ENCODE data around the gene MROH2A.

MROH2A gene

DNA sequence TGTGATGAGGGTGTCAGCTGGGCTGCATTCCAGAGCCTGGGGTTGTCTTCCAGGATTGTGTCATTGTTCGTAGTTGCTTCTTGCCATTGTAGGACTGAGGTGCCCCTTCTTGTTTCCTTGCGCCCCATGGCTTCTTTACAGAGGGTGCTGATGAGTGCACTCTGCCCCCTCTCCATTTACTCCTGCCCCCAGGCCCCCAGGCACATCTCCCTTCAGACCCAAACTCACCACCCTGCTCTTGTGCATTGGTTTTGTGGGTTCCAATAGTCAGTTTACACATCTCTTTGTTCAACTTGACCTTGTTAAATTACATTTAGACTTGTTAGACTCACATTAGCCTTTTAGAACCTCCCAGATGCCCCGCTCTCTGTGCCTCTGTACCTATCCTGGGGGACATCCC is 43.1 kb downstream of the MROH2A start:
- DNase-seq = no peak

DNA sequence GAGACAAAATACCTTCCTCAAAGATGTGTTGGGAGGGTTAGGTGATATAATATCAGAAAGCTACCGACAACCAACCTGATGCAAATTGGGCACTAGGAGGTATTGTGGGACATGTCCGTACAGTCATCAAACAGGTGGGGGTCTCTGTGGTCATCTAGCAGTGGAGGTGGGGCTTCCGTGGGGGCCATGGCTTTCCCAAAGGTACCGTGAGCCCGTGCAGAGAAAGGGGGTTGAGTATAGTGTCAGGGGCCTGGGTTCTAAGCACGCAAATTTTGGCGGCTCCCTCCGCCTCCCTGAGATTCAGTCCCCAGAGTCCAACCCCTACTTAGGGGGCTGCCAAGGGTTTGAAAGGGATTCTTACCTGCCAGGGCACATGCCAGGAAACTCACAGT is 43.6 kb downstream of the MROH2A start:
- DNase-seq = no peak

DNA sequence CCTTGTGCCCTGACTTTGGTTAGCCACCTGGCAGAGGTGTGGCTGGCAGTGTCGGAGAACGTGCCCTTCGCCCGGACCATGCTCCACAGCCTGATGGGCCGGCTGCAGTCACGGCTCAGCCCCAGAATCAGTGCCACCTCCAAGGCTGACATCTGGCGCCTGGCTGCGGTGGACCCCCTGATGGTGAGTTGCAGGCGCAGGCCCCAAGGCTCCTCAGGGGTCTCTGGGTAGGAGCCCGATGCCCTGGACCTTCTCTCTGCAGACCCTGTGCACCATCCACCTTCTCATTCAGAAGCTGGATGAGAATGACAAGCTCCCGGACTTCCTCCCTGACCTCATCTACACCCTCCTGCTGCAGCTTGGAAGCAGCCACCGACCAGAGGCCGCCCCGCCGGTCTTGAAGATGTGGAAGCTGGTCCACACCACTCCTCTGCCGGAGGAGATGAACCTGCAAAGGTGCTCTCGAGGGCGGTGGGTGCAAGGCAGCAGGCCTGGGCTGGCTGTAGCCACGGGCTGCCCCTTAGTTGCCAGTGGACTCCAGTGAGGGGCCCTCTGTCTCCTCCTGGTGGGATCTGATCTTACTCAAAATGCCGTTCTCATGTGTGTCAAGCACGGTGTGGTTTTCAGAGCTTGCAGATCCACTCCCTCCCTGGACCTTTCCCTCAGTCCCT is 44.1 kb downstream of the MROH2A start:
- no peak for DNase-seq

DNA sequence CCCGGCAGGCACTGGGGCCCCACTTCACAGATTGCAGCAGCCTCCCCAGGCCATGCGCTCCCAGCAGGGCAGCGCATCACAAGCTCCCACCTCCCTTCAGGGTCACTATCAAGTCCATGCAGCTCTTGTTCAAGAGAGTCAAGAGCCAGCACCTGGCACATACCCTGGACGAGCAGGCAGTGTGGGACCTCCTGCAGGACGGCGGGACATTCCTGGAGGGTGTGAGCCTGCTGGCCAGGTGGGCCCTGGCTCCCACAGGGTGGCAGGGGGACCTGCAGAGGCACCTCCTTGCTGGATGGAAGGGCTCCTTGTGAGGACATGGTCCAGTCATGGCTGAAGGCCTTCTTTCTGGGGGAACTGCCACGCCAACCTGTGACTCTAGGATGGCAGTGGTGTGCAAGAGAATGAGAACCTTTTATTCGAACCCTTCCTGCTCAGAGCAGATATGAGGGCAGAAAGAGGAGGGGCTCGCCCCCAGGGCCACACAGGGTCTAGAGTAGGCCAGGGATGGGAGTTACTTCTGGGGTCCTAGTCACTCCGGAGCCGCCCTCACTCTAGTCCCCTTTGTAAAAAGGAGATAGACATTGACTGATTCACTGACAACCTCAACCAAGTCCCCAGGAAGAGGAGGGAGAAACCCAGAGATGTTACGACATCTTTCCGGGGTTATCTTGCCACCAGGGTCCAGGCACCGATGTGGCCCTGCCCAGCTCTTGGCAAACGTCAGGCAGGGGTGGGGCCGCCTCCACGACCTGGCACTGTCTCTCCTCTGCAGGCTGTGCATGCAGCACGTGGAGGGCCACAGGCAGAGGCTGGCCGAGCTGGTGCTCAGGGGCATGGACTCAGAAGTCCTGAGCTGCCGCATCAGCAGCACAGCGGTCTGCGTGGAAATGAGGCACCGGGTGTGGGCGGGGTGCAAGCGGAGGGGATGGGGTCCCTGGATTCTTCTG is 44.9 kb downstream of the MROH2A start:
- no peak for DNase-seq

DNA sequence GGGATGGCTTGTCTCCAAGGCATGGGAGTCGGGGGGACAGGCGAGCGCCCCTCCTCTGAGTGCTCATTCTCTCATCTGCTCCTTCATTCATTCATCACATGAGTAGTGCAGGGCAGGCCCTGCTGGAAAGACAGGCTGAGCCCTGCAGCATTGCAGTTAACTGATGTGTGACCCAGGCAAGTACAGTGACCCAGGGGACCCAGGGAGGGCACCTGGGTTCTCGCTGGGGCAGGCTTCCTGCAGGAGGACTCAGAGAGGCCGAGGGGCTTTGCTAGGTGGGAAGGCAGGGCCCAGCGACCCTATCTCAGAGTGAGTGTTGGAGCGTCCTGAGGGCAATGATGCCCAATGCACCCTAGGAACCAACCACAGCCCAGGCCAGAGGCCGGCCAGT is 45.6 kb downstream of the MROH2A start:
- no peak for DNase-seq

DNA sequence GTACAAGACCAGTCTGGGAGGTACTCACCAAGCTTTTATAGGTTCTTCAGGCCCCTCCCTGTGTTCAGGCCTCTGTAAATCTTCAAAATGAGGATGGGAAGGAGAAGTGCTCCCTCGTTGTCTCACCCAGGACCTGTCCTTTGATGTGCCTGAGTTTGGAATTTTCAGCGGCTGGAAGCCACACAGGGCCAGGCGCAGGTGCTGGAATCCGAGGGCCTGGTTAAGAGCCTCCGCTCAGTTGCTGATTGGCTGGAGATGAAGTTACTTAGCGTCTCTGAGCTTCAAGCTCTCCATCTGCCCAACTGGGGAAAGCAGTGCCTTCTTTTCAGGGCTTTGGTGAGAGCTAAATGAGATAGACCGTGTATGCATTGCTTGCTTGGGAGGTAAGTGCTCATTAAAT is 46.2 kb downstream of the MROH2A start:
- DNase-seq = no peak

DNA sequence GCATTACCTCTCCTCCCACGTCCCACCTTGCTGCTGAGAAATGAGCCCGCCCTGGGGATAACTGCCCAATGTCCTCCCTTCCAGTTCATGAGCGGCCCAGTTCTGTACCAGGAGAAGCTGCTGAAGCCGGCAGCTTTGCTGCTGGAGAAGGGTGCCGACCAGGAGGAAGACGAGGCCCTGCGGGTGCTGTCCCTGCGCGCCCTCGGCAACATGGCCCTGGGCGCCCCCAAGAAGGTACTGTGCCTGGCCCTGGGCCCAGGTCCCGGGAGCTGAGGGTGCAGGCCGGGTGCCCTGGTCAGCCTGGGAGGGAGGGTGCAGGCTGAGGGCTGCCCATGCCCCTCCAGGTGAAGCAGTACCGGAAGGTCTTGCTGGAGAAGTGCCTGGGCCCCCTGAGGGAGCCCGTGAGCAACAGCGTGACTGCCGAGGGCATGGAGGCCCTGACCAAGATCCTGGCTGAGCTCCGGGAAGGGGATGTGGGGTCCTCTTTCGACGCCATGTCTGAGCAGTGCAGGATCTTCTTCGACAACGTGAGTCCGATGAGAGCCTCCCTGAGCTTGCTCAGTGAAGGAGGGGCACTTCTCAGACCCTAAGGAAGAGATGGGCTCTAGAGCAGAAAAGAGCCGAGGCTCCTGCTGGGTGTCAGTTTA is 50.5 kb downstream of the MROH2A start:
- no peak for DNase-seq

DNA sequence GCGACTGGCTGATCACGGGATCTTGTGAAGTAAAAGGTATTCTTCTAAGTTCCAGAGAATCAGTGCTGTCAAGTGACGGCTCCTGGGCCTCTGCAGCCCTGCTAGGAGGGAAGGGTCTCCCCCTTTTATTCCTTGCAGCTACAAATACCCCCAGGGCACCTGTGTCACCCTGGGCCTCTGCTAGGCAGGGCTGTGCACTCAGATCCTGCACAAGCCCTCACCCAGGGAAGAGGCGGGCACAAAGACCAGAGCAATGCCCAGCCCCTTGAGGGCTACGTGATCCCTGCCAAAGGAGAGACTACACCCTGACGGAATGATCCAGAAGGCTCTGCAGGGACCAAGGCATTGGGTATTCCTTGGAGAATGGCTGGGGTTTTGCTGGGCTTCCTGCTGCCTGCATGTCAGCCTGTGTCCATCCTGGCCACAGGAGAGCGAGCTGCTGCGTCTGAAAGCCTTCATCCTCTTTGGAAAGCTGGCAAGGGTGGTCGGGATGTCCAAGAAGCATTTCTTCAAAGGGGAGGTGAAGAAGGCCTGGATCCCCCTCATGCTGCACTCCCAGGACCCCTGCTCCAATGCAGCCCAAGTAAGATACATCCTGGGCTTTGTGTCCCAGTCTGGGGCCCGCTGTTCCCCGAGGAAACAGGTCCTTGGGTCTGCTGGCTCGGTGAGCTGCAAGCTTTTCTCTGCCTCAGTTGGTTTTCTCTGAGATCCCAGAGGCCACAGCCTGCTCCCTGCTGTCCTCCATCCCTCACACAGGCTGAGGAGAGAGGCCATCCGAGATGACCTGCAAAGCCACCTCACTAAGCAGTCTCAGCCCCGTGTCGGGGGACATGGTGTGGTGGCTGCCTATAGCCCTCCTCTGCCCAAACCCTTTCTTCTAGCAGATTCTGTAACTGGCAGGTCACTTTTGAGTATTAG is 51.3 kb downstream of the MROH2A start:
- DNase-seq = no peak

DNA sequence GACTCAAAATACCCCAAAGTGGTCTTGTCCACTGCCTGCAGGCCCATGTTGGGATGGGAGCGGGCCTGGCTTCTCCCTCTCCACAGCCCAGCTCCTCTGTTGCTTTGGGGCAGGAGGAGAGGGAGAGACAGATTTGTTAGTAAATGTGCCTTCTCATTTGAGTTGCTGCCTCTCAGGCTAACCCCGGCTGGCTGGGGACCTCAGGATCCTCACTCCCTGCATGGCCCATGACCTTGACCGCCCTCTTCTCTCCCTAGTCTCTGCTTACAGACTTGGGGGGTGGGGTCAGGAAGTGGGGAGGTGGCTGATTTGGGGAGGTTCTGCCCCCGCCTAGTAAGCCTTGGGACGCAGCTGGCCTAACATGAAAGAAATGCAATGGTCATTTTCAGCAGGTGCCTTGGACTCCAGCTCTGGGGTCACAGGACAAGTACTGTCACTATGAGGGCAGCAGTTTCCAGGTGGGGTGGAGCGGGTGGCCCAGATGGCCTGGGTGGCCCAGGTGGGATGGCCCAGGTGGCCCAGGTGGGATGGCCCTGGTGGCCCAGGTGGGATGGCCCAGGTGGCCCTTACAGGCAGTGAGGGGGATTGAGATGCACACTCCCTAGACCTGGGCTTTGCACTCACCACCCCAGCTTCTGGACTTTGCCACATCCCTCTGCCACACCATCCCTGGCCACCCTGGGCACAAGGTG is 52.1 kb downstream of the MROH2A start:
- DNase-seq = no peak

DNA sequence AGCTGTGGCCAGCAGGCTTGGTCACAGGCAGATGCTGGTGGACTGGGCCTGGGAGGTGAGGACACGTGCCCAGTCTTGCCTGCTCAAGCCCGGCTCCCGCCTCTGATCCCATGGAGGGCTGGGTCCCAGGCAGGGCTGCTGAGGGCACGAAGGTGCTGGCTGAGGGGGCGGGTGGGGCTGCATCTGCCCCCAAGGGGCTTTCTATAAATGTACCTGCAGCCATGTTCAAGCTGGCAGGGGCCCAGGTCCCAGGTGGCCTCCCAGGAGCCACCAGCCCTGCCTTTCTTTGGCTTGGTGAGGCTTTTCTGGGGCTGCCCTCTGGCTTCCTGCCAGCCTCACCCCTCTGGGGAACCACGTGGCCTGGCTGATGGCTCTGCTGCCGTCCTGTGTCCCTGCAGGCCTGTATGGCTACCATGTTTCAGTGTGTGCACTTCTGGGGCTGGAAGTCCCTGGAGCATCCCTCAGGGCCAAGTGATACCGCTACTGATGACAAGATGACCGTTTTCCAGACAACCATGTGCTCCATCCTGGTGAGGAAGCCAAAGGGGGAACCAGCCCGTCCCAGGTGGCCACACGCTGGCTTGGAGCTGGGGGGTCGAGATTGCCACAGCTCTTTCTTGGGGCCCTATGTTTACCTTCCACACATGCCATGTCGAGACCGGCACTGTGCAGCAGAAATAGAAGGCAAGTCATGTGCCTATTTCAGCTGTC is 53.0 kb downstream of the MROH2A start:
- no peak for DNase-seq

DNA sequence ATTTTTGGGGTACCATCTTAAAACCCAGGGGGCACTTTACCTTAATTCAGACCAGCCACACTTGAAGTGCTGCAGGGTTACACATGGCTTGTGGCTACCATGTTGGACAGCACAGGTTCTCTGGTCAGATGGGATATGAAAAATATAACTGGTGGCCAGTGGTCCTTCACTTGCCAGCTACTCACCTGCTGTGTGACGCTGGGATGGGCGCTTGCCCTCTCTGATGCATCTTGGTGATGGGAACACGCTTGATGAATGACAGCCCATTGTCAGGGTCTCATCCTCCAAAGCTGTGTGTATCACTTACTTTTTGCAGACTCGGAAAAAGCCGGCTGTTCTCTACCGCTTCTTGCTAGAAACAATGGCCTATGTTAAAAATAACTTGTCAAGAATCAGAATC is 53.7 kb downstream of the MROH2A start:
- DNase-seq = no peak

DNA sequence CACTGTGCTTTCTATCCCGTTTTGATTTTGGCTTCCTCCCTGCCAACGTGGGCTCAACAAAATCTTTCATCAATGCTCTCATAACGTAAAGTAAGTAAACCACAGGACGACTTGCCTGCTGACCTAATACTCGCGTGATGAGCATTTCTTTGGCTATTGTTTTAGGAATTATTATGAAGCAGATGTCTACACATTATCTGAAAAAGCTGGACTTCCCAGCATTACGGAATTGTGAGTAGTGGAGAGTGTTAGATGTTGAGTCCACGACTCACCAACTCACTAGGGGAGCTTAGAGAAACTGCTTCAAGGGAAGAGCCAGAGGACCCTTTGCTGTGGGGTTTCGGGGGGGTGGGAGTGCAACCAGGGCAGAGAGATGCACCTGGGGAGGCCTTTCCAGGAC is 54.3 kb downstream of the MROH2A start:
- DNase-seq = no peak

DNA sequence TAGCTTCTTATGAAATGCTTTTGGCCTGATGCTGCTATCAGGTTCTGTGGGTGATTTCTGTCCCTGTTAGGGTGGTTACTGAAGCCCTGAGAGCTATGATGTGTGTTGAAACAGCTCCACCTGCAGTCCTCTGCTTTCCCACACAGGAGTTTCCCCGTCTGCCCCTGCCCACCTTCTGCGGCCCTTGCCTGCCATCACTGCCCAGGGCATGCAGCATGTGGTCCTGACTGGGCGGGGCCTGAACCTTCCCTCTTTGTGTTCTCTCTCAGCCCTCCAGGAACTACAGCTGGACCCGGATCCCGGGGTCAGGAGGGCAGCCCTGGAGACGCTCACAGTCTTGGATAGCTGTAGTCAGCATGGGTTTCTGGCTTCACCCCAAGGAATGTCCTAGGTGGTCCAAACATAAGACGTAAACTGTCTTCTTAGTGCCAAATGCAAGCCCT is 54.8 kb downstream of the MROH2A start:
- DNase-seq = no peak

DNA sequence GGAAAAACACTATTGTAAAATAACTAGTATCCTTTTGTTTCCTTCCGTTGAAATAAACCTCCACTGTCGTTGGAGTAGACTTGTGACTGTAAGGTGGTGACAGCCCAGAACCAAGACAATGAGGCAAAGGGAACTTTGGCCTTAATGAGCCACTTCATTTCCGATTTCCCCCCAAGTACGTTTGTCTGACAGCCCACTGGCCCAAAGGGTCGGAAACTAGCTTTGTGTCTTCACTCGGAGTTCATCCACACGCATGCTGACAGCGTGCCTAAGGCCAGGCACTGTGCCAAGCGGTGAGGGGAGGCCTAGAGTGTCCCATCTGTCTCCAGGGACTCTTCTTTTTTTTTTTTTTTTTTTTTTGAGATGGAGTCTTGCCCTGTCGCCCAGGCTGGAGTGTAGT is 55.2 kb downstream of the MROH2A start:
- DNase-seq = no peak

DNA sequence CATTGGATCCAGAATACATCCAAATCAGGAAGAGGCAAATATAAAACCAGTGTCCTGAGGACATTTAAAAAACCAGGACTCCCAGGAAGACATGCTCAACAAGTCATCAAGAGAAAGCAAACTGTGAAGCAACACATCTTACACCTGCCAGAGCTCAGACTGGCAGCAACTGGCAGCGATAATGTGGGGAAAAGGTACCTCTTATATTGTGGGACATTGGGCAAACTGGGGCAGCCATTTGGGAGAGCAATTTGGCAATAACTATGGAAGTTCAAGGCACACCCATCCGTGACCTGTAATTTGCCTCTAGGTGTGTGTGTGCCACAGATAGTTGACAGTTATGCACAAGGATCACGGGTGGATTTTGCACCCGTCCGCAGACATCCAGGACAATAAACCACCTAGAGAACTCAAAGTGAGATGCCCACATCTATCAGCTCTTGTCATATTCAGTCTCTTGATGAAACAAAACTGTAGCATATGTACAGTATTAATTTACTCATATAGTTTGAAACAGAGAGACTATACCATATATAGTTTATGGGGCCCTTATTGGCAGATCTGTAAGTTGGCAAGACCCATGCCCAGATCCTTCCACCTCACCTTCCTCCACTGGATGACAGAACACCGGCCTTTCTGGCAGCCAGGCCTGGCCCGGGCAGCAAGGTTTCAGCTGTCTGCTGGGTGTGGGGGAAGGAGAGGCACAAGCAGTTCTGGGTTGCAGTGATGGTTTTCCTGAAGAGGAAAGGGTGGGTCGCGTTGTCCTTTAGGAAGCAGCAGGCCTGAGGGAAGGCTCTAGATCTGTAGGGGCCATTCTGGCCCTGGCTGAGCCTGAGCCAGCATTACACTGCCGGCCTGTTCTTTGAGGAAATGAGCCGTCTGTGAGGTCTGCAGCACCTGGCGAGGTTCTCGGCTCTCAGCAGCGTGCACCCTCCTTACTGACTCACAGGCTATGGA is 57.4 kb downstream of the MROH2A start:
- DNase-seq = no peak

DNA sequence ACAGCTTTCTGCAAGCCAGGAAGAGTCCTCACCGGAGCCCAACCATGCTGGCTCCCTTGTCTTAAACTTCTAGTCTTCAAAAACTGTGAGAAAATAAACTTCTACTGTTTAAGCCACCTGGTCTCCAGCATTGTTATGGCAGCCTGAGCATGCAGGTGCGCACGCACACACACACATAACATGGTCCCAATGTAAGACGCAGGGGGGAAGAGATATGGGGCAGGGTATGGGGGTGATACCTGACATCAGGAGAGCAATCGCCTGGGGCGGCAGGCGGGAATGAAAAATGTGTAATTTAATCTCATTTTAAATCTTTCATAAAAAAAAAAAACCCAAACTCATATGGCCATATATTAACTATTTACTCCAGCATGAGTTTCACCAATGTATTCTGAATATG is 58.2 kb downstream of the MROH2A start:
- DNase-seq = no peak

DNA sequence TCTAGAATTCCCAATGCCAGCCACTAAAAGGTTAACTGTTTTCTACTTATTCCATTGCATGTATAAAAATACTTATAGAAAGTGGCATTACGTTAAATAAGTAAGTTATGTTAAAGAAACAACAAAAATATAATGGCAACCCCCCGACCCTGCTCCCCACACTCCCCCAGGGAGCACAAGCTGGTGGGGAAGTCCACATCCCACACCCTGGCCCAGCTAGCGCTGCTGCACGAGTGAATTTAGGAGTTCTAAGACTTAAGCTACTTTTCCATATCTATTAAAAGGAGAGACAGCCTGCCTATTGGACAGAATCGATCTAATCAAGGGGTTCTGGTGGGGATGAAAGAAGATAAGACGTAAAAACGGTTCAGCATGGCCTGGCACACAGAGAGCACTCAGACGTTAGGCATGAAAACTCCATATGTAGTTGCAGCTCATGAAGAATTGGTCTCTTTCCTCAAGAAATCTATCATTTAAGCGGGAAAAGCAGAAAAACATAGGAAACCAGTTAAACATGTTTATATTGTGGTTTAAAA is 59.6 kb downstream of the MROH2A start:
- no peak for DNase-seq

DNA sequence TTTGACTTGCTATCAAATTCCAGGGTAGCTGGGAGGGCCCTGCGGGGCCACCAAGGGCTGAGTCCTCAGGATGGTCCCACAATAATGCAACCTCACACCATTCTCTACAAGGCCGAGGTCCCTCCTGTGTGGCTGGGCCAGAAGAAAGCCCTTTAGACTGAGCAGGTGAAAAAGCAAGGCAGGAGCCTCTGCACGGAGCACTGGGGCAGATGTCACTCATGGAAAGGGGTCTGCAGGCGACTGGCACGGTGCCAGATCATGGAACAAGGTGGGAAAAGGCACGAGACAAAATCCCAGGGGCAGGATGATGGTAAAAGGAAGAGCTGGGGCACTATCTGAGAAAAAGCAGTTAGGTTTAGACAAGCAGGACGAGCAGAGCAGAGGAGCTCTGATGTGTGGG is 60.1 kb downstream of the MROH2A start:
- DNase-seq = no peak

DNA sequence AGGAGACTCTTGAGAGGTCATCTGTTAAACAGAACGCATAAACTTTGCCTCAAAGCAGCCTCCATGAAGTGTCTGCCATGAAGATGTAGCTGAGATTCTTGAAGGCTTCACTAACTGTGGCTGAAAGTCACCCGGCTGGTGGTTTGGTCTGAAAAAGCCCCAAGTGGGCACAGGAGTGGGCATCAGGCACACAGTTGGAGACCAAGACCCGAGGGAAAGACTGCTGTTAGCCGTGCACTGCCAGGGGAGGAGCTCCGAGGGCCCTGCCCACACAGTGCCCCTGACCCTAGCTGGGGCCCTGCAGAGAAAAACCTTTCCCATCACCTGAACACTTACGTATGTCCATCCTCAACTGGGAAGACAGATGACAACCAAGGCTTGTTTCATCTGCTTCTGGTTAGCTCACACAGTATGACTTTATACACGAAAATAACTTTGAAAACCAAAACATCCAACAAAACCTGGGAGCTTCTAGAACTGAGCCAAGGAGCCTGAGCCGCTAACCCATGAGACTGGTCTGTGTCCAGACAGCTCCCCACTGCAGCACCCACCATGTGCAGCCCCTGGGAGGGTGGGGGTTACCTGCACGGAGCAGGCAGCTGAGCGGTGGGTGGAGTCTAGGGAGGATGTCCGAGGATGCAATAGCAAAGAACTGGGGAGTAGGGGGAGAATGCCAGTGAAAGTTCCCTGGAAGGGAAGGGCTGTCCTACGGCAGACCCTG is 60.8 kb downstream of the MROH2A start:
- no peak for DNase-seq

Measured in activated naive CD4-positive, alpha-beta T cell treated with anti-CD3 and anti-CD28 coated beads, Interleukin-2, amount 50 U/mL, for 16 hours (primary cell).